GM12878 (cell line): ENCODE measurements around the gene C11orf16. TPM values are rescaled to one million over a fixed set of nuclear protein-coding genes. Genes with fewer than 3 reads are reported as not detected.
A peak's percentile ranks its signal among the peaks of the same experiment; 100 is the strongest.

Experiments
- CHD2 ChIP-seq: IDR thresholded peaks from 2 replicates; pipeline ENCODE4 v1.6.1; 2011; ENCODE audit warnings: low read depth, low read length, improper control_type of control experiment, borderline replicate concordance
- CREM ChIP-seq: IDR thresholded peaks from 2 replicates; pipeline ENCODE4 v1.6.1; 2014; ENCODE audit warnings: antibody characterized with exemption, low read depth
- EED ChIP-seq: sonication (generic); IDR thresholded peaks from 2 replicates; pipeline ENCODE4 v1.6.1; 2016; ENCODE audit warnings: antibody characterized with exemption, low read depth
- IKZF1 ChIP-seq: fragments of 450-650 bp; conservative IDR thresholded peaks from 2 replicates; pipeline ENCODE4 v1.6.1; 2017; ENCODE audit warnings: antibody characterized with exemption, mild to moderate bottlenecking
- KAT2A ChIP-seq: conservative IDR thresholded peaks from 2 replicates; pipeline ENCODE4 v1.6.1; 2011; ENCODE audit warnings: low read depth, low read length; ENCODE audit not compliant: control insufficient read depth
- MTA2 ChIP-seq: fragments of 450-650 bp; IDR thresholded peaks from 2 replicates; pipeline ENCODE4 v1.6.1; 2016; ENCODE audit warnings: low read depth, mild to moderate bottlenecking, moderate library complexity
- NFXL1 ChIP-seq: fragments of 450-650 bp; IDR thresholded peaks from 2 replicates; pipeline ENCODE4 v1.6.1; 2017; ENCODE audit warnings: antibody characterized with exemption, mild to moderate bottlenecking, borderline replicate concordance
- PAX8 ChIP-seq: fragments of 450-650 bp; IDR thresholded peaks from 2 replicates; pipeline ENCODE4 v1.6.1; 2017; ENCODE audit warnings: mild to moderate bottlenecking, moderate library complexity
- POLR2AphosphoS5 ChIP-seq: IDR thresholded peaks from 2 replicates; pipeline ENCODE4 v1.6.1; 2011; ENCODE audit warnings: mild to moderate bottlenecking, low read length, inconsistent platforms
- SPI1 ChIP-seq: IDR thresholded peaks from 2 replicates; pipeline ENCODE4 v1.6.1; 2011; ENCODE audit warnings: low read depth, mild to moderate bottlenecking, low read length, moderate library complexity, borderline replicate concordance; ENCODE audit not compliant: insufficient read depth
- TBL1XR1 ChIP-seq: IDR thresholded peaks from 2 replicates; pipeline ENCODE4 v1.6.1; 2012; ENCODE audit warnings: low read depth, low read length, improper control_type of control experiment
- ZNF207 ChIP-seq: fragments of 450-650 bp; IDR thresholded peaks from 2 replicates; pipeline ENCODE4 v1.6.1; 2014; ENCODE audit warnings: antibody characterized with exemption, mild to moderate bottlenecking, borderline replicate concordance
- polyA plus RNA-seq, 11 experiments: library from polyadenylated mRNA; depleted of rRNA in 4 of 11; unstranded in 6 of 11; stranded (reverse) in 5 of 11; fragments of >200 nt; fragmentation: Nextera tagmentation in 4 of 11; fragmentation: Illumina TruSeq in 1 of 11; extraction: Ambion mirVana in 4 of 11; extraction: Trizol in 1 of 11; gene quantifications; 1 replicate in 1 of 11; 2 replicates in 10 of 11; pipeline versions ENCODE4 v1.2.1 to v1.2.3, GENCODE V29; 2011 to 2016; ENCODE audit warnings: inconsistent platforms in 2 of 11, missing spikeins in 2 of 11, low read depth in 1 of 11
- total RNA-seq, 4 experiments: library from RNA; depleted of rRNA in 3 of 4; stranded (reverse); fragments of >200 nt in 3 of 4; fragmentation: Illumina TruSeq in 1 of 4; extraction: Trizol in 1 of 4; gene quantifications; 2 replicates each; pipeline versions ENCODE4 v1.2.1 to v1.2.3, GENCODE V29; 2013 to 2021
- TF ChIP-seq, protein P1 (sequence below): IDR thresholded peaks from 2 replicates; pipeline ENCODE4 v1.6.1; 2011; ENCODE audit warnings: mild to moderate bottlenecking, low read depth, low read length, moderate library complexity; ENCODE audit not compliant: insufficient replicate concordance
- TF ChIP-seq, protein P2 (sequence below): IDR thresholded peaks from 2 replicates; pipeline ENCODE4 v1.6.1; 2012; ENCODE audit warnings: improper control_type of control experiment, low read depth, low read length; ENCODE audit not compliant: insufficient replicate concordance
- TF ChIP-seq, protein P3 (sequence below): fragments of 450-650 bp; conservative IDR thresholded peaks from 2 replicates; pipeline ENCODE4 v1.6.1; 2017; ENCODE audit warnings: mild to moderate bottlenecking, moderate library complexity
- TF ChIP-seq, protein P4 (sequence below): fragments of 150-350 bp; IDR thresholded peaks from 2 replicates; pipeline ENCODE4 v1.6.1; 2016; ENCODE audit warnings: low read depth, low read length

C11orf16 gene
- total and polyA plus RNA-seq, 10 of the 15 experiments (the other 5 are each of a cell fraction or from before 2014, with no cell fraction given), result 0.05 to 0.39 (median 0.32) TPM; not detected in 7

DNA sequence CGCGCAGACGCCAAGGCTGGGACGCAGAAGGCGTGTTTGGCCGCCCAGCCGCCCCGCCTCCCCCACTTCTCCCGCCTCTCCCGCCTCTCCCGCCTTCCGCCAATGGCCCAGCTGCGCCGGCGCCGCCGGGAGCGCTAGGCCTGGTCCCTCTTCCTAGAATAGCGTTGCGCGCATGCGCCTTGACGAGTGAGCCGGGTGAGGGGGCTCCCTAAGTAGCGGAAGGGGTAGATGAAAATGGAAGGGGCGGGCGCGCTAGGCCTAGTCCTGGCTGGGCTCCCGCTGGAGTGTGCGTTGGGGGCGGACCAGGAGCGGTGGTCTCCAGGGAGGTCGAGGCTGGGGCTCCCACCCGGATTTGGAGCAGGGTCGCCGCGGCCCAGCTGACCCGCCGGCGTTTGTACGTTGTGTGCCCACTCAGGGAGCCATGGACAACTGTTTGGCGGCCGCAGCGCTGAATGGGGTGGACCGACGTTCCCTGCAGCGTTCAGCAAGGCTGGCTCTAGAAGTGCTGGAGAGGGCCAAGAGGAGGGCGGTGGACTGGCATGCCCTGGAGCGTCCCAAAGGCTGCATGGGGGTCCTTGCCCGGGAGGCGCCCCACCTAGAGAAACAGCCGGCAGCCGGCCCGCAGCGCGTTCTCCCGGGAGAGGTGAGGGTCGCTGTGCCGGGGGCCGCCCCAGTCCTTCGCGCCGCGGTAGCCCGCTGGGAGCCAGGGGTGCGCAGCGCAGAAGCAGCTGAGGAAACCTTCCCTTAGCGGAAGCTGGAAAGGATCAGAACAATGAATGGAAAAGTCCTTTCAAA lies 21.5 kb downstream of the C11orf16 start, which contains the start of gene AKIP1 (continued):
- TF ChIP-seq, protein P1, sequence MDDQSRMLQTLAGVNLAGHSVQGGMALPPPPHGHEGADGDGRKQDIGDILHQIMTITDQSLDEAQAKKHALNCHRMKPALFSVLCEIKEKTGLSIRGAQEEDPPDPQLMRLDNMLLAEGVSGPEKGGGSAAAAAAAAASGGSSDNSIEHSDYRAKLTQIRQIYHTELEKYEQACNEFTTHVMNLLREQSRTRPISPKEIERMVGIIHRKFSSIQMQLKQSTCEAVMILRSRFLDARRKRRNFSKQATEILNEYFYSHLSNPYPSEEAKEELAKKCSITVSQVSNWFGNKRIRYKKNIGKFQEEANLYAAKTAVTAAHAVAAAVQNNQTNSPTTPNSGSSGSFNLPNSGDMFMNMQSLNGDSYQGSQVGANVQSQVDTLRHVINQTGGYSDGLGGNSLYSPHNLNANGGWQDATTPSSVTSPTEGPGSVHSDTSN, result no peak
- TF ChIP-seq NFXL1, result no peak
- no peak for TF ChIP-seq CHD2
- TF ChIP-seq, protein P2, sequence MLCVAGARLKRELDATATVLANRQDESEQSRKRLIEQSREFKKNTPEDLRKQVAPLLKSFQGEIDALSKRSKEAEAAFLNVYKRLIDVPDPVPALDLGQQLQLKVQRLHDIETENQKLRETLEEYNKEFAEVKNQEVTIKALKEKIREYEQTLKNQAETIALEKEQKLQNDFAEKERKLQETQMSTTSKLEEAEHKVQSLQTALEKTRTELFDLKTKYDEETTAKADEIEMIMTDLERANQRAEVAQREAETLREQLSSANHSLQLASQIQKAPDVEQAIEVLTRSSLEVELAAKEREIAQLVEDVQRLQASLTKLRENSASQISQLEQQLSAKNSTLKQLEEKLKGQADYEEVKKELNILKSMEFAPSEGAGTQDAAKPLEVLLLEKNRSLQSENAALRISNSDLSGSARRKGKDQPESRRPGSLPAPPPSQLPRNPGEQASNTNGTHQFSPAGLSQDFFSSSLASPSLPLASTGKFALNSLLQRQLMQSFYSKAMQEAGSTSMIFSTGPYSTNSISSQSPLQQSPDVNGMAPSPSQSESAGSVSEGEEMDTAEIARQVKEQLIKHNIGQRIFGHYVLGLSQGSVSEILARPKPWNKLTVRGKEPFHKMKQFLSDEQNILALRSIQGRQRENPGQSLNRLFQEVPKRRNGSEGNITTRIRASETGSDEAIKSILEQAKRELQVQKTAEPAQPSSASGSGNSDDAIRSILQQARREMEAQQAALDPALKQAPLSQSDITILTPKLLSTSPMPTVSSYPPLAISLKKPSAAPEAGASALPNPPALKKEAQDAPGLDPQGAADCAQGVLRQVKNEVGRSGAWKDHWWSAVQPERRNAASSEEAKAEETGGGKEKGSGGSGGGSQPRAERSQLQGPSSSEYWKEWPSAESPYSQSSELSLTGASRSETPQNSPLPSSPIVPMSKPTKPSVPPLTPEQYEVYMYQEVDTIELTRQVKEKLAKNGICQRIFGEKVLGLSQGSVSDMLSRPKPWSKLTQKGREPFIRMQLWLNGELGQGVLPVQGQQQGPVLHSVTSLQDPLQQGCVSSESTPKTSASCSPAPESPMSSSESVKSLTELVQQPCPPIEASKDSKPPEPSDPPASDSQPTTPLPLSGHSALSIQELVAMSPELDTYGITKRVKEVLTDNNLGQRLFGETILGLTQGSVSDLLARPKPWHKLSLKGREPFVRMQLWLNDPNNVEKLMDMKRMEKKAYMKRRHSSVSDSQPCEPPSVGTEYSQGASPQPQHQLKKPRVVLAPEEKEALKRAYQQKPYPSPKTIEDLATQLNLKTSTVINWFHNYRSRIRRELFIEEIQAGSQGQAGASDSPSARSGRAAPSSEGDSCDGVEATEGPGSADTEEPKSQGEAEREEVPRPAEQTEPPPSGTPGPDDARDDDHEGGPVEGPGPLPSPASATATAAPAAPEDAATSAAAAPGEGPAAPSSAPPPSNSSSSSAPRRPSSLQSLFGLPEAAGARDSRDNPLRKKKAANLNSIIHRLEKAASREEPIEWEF, result no peak
- no peak for TF ChIP-seq SPI1
- TF ChIP-seq IKZF1, result peak; percentile 93
- no peak; the same call in 1 of the 2 replicates for TF ChIP-seq POLR2AphosphoS5
- peak; percentile 25; the same call in 1 of the 2 replicates for TF ChIP-seq ZNF207
- TF ChIP-seq MTA2, result no peak
- TF ChIP-seq CREM, result no peak
- TF ChIP-seq, protein P3, sequence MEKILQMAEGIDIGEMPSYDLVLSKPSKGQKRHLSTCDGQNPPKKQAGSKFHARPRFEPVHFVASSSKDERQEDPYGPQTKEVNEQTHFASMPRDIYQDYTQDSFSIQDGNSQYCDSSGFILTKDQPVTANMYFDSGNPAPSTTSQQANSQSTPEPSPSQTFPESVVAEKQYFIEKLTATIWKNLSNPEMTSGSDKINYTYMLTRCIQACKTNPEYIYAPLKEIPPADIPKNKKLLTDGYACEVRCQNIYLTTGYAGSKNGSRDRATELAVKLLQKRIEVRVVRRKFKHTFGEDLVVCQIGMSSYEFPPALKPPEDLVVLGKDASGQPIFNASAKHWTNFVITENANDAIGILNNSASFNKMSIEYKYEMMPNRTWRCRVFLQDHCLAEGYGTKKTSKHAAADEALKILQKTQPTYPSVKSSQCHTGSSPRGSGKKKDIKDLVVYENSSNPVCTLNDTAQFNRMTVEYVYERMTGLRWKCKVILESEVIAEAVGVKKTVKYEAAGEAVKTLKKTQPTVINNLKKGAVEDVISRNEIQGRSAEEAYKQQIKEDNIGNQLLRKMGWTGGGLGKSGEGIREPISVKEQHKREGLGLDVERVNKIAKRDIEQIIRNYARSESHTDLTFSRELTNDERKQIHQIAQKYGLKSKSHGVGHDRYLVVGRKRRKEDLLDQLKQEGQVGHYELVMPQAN, result peak; percentile 70; the same call in 1 of the 2 replicates
- peak; percentile 84 for TF ChIP-seq EED
- TF ChIP-seq TBL1XR1, result no peak
- no peak for TF ChIP-seq KAT2A
- TF ChIP-seq, protein P4, sequence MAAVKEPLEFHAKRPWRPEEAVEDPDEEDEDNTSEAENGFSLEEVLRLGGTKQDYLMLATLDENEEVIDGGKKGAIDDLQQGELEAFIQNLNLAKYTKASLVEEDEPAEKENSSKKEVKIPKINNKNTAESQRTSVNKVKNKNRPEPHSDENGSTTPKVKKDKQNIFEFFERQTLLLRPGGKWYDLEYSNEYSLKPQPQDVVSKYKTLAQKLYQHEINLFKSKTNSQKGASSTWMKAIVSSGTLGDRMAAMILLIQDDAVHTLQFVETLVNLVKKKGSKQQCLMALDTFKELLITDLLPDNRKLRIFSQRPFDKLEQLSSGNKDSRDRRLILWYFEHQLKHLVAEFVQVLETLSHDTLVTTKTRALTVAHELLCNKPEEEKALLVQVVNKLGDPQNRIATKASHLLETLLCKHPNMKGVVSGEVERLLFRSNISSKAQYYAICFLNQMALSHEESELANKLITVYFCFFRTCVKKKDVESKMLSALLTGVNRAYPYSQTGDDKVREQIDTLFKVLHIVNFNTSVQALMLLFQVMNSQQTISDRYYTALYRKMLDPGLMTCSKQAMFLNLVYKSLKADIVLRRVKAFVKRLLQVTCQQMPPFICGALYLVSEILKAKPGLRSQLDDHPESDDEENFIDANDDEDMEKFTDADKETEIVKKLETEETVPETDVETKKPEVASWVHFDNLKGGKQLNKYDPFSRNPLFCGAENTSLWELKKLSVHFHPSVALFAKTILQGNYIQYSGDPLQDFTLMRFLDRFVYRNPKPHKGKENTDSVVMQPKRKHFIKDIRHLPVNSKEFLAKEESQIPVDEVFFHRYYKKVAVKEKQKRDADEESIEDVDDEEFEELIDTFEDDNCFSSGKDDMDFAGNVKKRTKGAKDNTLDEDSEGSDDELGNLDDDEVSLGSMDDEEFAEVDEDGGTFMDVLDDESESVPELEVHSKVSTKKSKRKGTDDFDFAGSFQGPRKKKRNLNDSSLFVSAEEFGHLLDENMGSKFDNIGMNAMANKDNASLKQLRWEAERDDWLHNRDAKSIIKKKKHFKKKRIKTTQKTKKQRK, result no peak
- no peak for TF ChIP-seq PAX8
